NCI-H446 (cell line): ENCODE results near the gene PPIF.

Experiments used
- DNase-seq, 2 experiments: peaks; one replicate each; lab custom pipeline; 2025; lab: John Stamatoyannopoulos, UW

PPIF gene

GRCh38 chr10:79401015-79401921 is 54.0 kb downstream of the PPIF start:
- peak in 1 of 2 experiments; percentile 42 for DNase-seq

DNA sequence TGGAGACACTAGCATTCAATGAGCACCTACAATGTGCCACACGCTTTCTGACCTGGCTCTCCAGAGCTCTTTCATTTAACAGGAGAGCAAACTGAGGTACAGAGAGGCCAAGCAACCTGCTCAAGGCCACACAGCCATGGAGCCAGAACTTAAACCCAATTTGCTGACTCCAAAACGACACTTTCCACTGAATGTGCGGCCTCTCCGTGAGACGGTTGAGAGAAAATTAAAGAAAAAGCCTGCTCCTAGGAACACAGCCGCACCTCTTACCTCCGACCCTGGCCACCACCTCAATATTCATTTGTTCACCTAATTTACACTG is 55.3 kb downstream of the PPIF start:
- DNase-seq: no peak

DNA sequence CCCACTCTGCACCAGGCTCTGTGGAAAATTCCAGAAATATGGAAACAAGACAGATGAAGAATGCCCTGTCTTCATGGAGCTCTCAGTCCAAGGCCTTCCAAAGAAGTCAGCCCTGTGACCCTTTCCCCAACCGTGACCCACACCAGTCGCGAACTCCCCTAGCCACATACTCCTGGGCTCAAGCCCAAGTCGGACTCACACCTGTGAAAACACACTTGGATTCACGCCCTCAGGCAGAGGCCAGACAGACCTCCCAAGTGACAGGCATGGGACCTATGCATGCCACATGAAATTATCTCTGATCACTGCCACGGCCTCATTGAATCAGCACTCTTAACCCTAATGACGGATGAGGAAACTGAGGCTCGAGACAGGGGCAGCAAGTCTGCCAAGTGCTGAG is 55.7 kb downstream of the PPIF start:
- no peak for DNase-seq

DNA sequence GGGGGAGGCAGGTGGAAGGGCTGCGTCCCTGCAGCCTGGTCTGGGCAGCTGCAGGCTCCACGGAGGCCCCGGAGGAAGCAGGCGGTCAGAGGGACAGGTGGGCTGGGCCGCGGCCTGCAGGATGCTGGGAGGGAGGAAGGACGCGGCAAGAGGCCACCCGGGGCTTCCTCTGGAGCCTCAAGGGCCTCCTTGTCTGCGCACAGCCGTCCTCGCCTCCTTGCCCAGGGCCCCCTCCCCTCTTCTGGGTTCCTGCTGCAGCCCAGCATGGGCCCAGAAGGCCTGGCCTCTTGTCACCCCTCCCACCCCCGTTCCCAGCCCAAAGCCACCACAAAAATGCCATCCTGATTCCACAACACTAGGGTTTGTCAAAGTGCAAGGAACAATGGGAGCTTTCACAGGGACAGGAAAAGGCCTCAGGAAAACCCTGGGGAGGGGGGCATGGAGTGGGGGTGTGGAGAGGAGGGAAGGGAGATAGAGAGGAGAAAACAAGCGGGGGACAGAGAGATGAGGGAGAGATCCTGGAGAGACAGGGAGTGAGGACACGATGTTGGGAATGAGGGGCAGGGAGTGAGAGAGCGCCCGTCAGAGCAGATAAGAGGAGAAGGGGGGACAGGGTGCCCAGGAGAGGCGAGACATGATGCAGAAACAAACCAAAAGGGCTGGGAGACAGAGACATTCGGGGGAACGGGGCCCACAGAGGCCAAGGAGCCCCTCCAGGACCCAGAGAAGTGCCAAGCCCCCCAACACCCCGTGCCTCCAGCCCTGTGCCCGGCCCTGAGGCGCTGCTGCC is 56.4 kb downstream of the PPIF start:
- DNase-seq: no peak

GRCh38 chr10:79404231-79404609 is 57.0 kb downstream of the PPIF start:
- DNase-seq: no peak

- no peak for DNase-seq
Measured at GRCh38 chr10:79404690-79405131, 57.4 kb downstream of the PPIF start.
